HCT116 (cell line): ENCODE measurements around the gene ERBB2. TPM values are rescaled to one million over a fixed set of nuclear protein-coding genes. Genes with fewer than 3 reads are reported as not detected.

Experiments
- ATAC-seq: fragments of 200-7000 bp; cut with Tn5 transposase; 2 replicates; pipeline ENCODE4 v1.9.1; 2020; ENCODE audit warnings: mild to moderate bottlenecking, moderate library complexity
- BruUV-seq: library from RNA; stranded (reverse); fragments of 400-500 nt; replicated peaks from 2 replicates; lab custom pipeline; 2021; lab: Mats Ljungman, UMichigan
- CTCF ChIA-PET: fragments of 300-600 bp; sonication (Branson Sonifier 250); formaldehyde crosslinking; loops from one replicate; lab custom pipeline; 2021; ENCODE audit warnings: antibody characterized with exemption; lab: Charles Lee
- POLR2A ChIA-PET: fragments of 300-600, 350-600 bp; sonication (Branson Sonifier 250); formaldehyde crosslinking; loops from one replicate; lab custom pipeline; 2021; ENCODE audit warnings: antibody characterized with exemption; lab: Charles Lee
- RAD21 ChIA-PET, 2 experiments: fragments of 300-600 bp; sonication (Branson Sonifier 250); formaldehyde crosslinking; loops; one replicate each; lab custom pipeline; 2023; ENCODE audit warnings: low total read pairs in 2 of 2; ENCODE audit not compliant: uncharacterized antibody in 2 of 2, unreplicated experiment in 2 of 2, low non-redundant PET in 1 of 2; lab: Charles Lee
- DNase-seq: peaks from one replicate; pipeline ENCODE4 v3.0.0-alpha.2; 2010; ENCODE audit warnings: low read depth, low spot score
- H2AFZ ChIP-seq: fragments of 200-600 bp; shearing (Covaris generic), sonication (generic); 2 replicates; pipeline ENCODE4 v1.6.1; 2017; ENCODE audit warnings: low read depth, mixed run types, mixed read lengths, antibody characterized with exemption, low read length; ENCODE audit not compliant: poor library complexity, severe bottlenecking
- H3K27ac ChIP-seq: 2 replicates; pipeline ENCODE4 v1.5.1; 2012; ENCODE audit warnings: low read depth, low read length
- H3K27me3 ChIP-seq: fragments of 200-600 bp; sonication (generic); 2 replicates; pipeline ENCODE4 v1.6.1; 2016; ENCODE audit warnings: mixed run types, low read length, mixed read lengths; ENCODE audit not compliant: insufficient read depth
- H3K36me3 ChIP-seq, 2 experiments: fragments of 200-500 bp in 1 of 2; fragments of 200-600 bp in 1 of 2; sonication (Bioruptor generic) in 1 of 2; sonication (generic) in 1 of 2; 2 replicates each; pipeline versions ENCODE4 v1.5.1 to v1.6.1; 2014 to 2016; ENCODE audit warnings: low read length in 2 of 2, inconsistent platforms in 1 of 2, mixed read lengths in 1 of 2, mixed run types in 1 of 2; ENCODE audit not compliant: insufficient read depth in 2 of 2, control insufficient read depth in 1 of 2
- H3K4me1 ChIP-seq, 2 experiments: fragments of 200-600 bp in 1 of 2; sonication (generic) in 1 of 2; 2 replicates each; pipeline versions ENCODE4 v1.5.1 to v1.6.1; 2012 to 2017; ENCODE audit warnings: low read length in 2 of 2, inconsistent platforms in 1 of 2, mild to moderate bottlenecking in 1 of 2, mixed read lengths in 1 of 2, mixed run types in 1 of 2, moderate library complexity in 1 of 2; ENCODE audit not compliant: insufficient read depth in 2 of 2, control insufficient read depth in 1 of 2
- H3K4me2 ChIP-seq: fragments of 200-600 bp; sonication (generic); 2 replicates; pipeline ENCODE4 v1.6.1; 2017; ENCODE audit warnings: mixed run types, low read length, mixed read lengths
- H3K4me3 ChIP-seq, 2 experiments: fragments of 200-600 bp in 1 of 2; sonication (generic) in 1 of 2; replicated peaks in 1 of 2; 2 replicates each; pipeline ENCODE4 v1.5.1; 2011 to 2016; ENCODE audit warnings: low read length in 2 of 2, control low read depth in 1 of 2, low read depth in 1 of 2, mild to moderate bottlenecking in 1 of 2, mixed read lengths in 1 of 2, mixed run types in 1 of 2
- H3K79me2 ChIP-seq: fragments of 200-600 bp; sonication (generic); 2 replicates; pipeline ENCODE4 v1.6.1; 2017; ENCODE audit warnings: mild to moderate bottlenecking, mixed run types, low read length, moderate library complexity, mixed read lengths; ENCODE audit not compliant: insufficient read depth
- H3K9ac ChIP-seq: fragments of 200-600 bp; sonication (generic); 2 replicates; pipeline ENCODE4 v1.6.1; 2016; ENCODE audit warnings: low read length, mixed read lengths
- H3K9me2 ChIP-seq: fragments of 200-600 bp; sonication (generic), shearing (Covaris generic); 2 replicates; pipeline ENCODE4 v1.6.1; 2017; ENCODE audit warnings: mixed run types, mild to moderate bottlenecking, moderate library complexity; ENCODE audit not compliant: insufficient read depth
- H3K9me3 ChIP-seq, 2 experiments: fragments of 200-500 bp in 1 of 2; fragments of 200-600 bp in 1 of 2; sonication (Bioruptor generic) in 1 of 2; sonication (generic) in 1 of 2; 2 replicates each; pipeline ENCODE4 v1.6.1; 2014 to 2017; ENCODE audit warnings: low read length in 2 of 2, mixed read lengths in 2 of 2, inconsistent platforms in 1 of 2, low read depth in 1 of 2, mild to moderate bottlenecking in 1 of 2, mixed run types in 1 of 2, moderate library complexity in 1 of 2; ENCODE audit not compliant: control insufficient read depth in 1 of 2, insufficient read depth in 1 of 2
- H4K20me1 ChIP-seq: fragments of 200-600 bp; sonication (generic), shearing (Covaris generic); 2 replicates; pipeline ENCODE4 v1.6.1; 2017; ENCODE audit warnings: mixed run types, mild to moderate bottlenecking, moderate library complexity; ENCODE audit not compliant: insufficient read depth
- CBX3 ChIP-seq: IDR thresholded peaks from 2 replicates; pipeline ENCODE4 v1.6.1; 2012; ENCODE audit warnings: low read depth
- EZH2phosphoT487 ChIP-seq: fragments of 200-600 bp; IDR thresholded peaks from 2 replicates; pipeline ENCODE4 v1.6.1; 2018; ENCODE audit warnings: antibody characterized with exemption, borderline replicate concordance
- JUND ChIP-seq: IDR thresholded peaks from 2 replicates; pipeline ENCODE4 v1.6.1; 2012
- RAD21 ChIP-seq: IDR thresholded peaks from 2 replicates; pipeline ENCODE4 v1.6.1; 2012; ENCODE audit warnings: low read depth, mild to moderate bottlenecking
- REST ChIP-seq: IDR thresholded peaks from 2 replicates; pipeline ENCODE4 v1.6.1; 2012; ENCODE audit warnings: low read depth
- intact Hi-C: fragments of 100-400 bp; cut with micrococcal nuclease; formaldehyde crosslinking; loops from 2 replicates; pipeline ENCODE4 v1.10.0; 2022
- total RNA-seq: library from RNA; stranded (reverse); gene quantifications from one replicate; pipeline ENCODE4 v1.2.1, GENCODE V29; 2021; ENCODE audit not compliant: unreplicated experiment

ERBB2 gene
- total RNA-seq, 1 experiment from 2014 or later: 75.8 TPM

- H3K9me3 ChIP-seq: no peaks in the 10 kb centered on the region
- H3K27ac ChIP-seq: no peak overlapping the region
- ATAC-seq (no peak), DNase-seq (no peak)
- no peak overlapping the region for H3K9ac ChIP-seq
- POLR2A ChIA-PET: no interaction called here
- no peaks in the 10 kb centered on the region for H4K20me1 ChIP-seq
- no peak overlapping the region for H3K4me2 ChIP-seq
- H3K36me3 ChIP-seq: no peaks in the 10 kb centered on the region
- H3K9me2 ChIP-seq: no peaks in the 10 kb centered on the region
- peaks cover 0 to 5% of the 10 kb centered on the region in 2 experiments; a peak in 1 of 4 replicates for H3K4me1 ChIP-seq
- peaks cover 5% of the 10 kb centered on the region; the same call in 1 of the 2 replicates for H3K27me3 ChIP-seq
- no peaks in the 10 kb centered on the region for H3K79me2 ChIP-seq
- intact Hi-C loops: no loop called here
- H2AFZ ChIP-seq: no peak overlapping the region
- no peak overlapping the region for H3K4me3 ChIP-seq
- CTCF ChIA-PET: interaction anchor here (1.3 kb wide), 1 partner anchor 154 kb away, joined by 3 read pairs; no protein-coding TSS in a partner anchor
- TF ChIP-seq REST (no peak), RAD21 (no peak), CBX3 (no peak), JUND (no peak), EZH2phosphoT487 (no peak)
- RAD21 ChIA-PET: no interaction called here
- no TSS peak for BruUV-seq
Measured at GRCh38 chr17:39776252-39776651, 76.4 kb downstream of the ERBB2 start.
